ENCODE results near the gene ZNF14.
"Not testable (repeated sequence)": the region's sequence is repeated elsewhere in the genome, so short reads cannot be mapped to it uniquely, and the experiment has no call there.

ZNF14 gene

GRCh38 chr19:19746286-19747213 is 13.6 kb upstream of the ZNF14 start:
- no peak for DNase-seq

- DNase-seq = no peak
Measured at GRCh38 chr19:19745496-19746285, 12.8 kb upstream of the ZNF14 start.

GRCh38 chr19:19744641-19745040 is 11.7 kb upstream of the ZNF14 start:
- DNase-seq = no peak

- not testable (repeated sequence) for DNase-seq
Measured at GRCh38 chr19:19743921-19744320, 11.0 kb upstream of the ZNF14 start.

- DNase-seq = no peak
Measured at GRCh38 chr19:19743176-19743575, 10.3 kb upstream of the ZNF14 start.

DNA sequence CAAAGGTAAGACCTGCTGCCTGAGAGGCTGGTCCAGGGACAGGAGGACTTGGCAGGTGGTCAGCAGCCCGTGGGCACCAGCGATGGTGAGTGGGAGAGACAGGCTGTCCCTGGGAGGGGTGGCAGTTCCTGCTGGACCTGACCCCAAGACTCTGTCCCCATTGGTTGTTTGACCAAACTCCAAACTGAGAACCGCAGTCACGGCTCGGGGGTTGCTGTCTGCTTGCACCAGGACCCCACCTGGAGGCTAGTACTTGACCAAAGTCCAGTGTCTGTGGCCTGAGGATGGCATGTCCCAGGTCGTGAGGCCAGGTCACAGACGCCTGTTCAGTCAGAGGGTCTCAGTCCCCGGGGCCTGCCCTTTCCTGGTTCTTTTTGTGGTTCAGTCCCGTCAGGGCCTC is 9.9 kb upstream of the ZNF14 start:
- no peak for DNase-seq

DNA sequence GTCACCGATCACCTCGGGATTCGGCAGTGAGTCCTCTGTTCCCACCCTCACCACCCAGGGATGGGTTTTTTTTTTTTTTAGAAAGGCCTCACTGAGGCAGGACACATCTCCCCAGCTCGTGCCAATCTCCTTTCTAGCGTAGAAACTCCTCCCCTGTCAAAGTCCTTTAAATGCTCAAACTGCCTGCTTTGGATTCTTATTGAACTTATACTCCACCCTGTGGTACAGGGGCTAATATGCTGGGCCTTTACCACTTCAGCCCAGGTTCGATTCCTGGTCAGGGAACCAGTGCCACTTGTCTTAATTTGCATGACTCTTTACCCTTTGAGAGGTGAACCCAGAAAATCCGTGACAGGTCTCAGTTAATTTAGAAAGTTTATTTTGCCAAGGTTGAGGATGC is 8.3 kb upstream of the ZNF14 start:
- no peak for DNase-seq

GRCh38 chr19:19740755-19741154 is 7.8 kb upstream of the ZNF14 start:
- no peak for DNase-seq

GRCh38 chr19:19738564-19738963 is 5.7 kb upstream of the ZNF14 start:
- DNase-seq = no peak

- no peak for DNase-seq
Measured at GRCh38 chr19:19737559-19738332, 4.8 kb upstream of the ZNF14 start.

DNA sequence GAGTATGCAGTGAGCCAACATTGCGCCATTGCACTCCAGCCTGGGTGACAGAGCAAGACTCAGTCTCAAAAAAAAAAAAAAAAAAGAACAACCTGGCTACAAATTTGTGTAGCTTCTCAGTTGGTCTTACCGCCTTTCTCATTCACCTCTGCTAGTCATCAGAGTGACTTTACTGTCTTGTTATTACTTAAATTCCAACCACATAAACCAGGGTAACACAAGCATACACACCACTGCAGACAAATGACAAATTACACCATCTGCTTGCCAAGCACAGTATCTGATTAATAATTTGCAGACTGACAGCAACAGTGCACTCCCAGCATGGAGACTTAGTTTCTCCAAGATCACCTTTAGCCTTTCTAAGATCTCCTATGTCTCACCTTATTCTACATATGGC is 11.0 kb downstream of the ZNF14 start:
- no peak for DNase-seq

DNA sequence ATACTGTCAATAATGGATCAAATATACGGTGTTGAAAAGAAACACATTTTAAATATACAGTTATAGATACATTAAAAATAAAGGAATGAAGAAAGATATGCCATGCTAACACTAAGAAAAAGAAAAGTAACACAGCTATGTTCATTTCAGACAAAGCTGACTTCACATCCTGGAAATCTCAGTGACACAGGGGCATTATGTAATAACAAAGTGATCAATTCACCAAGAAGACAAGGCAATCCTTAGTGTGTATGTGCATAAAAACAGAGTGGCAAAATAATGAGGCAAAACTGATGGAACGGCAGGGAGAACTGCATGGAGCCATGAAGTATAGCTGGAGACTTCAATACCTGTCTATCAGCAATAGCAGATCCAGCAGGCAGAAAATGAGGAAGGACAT is 13.1 kb downstream of the ZNF14 start:
- DNase-seq = no peak

- DNase-seq = no peak
Measured at GRCh38 chr19:19711934-19712828, 20.7 kb downstream of the ZNF14 start.

DNA sequence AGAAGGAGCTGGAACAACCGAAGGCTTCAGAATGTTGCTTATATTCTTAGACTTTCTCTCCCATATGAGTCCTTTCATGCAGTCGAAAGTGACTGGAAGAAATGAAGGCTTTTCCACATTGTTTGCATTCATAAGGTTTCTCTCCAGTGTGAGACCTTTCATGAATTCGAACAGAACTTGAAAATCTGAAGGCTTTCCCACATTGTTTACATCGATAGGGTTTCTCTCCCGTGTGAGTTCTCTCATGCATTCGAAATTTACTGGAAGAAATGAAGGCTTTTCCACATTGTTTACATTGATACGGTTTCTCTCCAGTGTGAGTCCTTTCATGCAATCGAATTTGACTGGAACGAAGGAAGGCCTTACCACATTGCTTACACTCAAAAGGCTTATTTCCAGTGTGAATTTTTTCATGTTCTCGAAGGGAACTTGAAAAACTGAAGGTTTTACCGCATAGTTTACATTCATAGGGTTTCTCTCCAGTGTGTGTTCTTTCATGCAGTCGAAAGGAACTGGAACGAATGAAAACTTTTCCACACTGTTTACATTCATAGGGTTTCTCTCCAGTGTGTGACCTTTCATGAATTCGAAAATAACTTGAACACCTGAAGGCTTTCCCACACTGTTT is 21.5 kb downstream of the ZNF14 start:
- DNase-seq = no peak

DNA sequence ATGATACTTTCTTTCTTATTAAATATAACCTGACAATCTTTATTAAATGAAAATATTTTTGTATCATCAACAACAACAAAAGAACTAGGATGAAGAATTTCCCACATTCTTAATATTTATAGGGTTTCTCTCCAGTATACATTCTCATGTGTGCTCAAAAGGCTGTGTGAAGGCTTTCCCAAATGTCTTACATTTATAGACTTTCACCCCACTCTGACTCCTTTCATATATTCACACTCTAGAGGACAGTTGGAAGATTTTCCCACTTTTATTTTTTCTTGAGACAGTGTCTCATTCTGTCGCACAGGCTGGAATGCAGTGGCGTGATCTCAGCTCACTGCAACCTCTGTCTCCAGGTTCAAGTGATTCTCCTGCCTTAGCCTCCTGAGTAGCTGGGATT is 22.4 kb downstream of the ZNF14 start:
- no peak for DNase-seq

GRCh38 chr19:19704836-19705235 is 28.1 kb downstream of the ZNF14 start:
- DNase-seq = no peak

GRCh38 chr19:19700493-19700892 is 32.4 kb downstream of the ZNF14 start:
- DNase-seq = not testable (repeated sequence)

- DNase-seq = no peak
Measured at GRCh38 chr19:19697589-19697988, 35.3 kb downstream of the ZNF14 start.

- no peak for DNase-seq
Measured at GRCh38 chr19:19696386-19696785, 36.5 kb downstream of the ZNF14 start.

DNA sequence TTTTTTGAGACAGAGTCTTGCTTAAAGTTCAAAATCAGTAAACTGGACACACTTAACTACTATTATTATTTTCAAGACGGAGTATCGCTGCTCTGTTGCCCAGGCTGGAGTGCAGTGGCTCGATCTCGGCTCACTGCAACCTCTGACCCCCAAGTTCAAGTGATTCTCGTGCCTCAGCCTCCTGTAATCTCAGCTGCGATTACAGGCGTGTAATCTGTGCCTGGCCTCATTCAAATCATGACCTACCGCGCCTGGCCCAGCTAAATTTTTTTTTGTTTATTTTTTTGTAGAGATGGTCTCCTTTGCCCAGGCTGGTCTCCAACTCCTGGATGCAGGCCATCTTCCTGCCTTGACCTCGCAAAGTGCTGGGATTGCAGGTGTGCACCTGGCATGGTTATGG is 41.2 kb downstream of the ZNF14 start:
- no peak for DNase-seq

DNA sequence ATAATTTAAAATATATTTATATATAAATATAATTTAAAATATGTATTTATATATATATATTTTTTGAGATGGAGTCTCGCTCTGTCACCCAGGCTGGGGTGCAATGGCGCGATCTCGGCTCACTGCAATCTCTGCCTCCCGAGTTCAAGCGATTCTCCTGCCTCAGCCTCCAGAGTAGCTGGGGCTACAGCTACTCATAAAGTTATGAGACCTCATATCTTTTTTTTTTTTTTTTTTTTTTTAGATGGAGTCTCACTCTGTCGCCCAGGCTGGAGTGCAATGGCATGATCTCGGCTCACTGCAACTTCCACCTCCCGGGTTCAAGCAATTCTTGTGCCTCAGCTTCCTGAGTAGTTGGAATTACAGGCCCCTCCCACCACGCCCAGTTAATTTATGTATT is 43.9 kb downstream of the ZNF14 start:
- DNase-seq = not testable (repeated sequence)

GRCh38 chr19:19687090-19687489 is 45.8 kb downstream of the ZNF14 start:
- no peak for DNase-seq
